ENCODE results near the gene KLHL25.

Gene KLHL25

DNA sequence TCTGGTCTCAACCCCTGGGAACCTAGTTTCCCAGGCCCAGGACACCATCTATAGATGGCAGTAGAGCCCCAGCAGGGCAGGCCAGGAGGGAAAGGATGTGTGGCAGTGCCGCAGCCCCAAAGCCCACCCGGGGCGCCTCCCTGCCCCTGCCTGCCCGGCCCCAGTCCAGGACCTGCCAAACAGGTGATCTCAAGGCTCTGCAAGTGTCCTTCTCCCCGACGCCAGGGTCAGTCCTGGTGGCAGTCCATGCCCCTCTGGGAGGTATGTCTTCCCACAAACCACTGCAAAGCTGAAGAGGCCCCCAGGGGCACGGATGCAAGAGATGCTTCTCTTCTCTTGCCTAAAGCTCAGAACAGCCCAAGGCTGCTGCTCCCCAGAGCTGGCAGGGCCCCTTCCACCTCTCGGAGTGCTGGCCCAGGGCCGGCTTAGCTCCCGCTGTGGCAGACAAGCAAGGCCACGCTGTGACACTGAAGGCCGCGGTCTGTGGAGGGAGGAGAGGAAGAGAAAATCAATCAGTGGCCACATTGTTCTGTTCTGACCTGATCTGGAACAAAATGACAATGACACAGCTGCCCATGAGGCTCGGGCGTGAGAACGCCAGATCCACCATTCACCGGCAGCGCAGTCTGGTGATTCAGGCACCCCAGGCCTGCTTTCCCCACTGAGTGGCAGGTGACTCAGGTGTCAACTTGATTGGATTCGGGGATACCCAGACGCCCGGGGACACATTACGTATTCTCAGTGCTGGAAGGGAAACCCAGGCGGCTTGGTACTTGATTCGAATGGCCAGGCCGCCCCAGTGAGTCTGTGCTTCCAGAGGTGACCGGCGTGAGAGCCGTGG, 34.0 kb downstream of the KLHL25 start:
- DNase-seq (ENCODE audit: low read depth in 2 of 2) = no peak

DNA sequence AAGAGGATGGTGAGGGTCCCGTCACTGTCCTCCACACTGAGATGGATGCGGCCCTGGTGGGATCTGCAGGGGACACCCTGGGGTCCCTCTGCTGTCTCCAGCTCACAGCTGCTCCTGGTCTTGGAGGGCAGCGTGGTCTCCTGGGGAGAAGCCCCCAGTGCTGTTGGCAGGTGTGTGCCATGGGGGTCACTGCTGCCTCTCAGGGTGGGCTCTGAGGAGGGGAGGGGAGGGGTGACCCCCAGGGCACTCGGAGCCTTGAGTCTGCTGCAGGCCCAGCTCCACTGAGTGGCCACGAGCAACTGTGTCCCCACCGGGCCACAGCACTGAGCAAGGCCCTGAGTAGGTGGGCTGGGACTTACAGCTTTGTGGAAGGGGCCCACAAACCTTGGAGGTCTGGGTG, 34.7 kb downstream of the KLHL25 start:
- DNase-seq (ENCODE audit: low read depth in 2 of 2) = no peak

DNA sequence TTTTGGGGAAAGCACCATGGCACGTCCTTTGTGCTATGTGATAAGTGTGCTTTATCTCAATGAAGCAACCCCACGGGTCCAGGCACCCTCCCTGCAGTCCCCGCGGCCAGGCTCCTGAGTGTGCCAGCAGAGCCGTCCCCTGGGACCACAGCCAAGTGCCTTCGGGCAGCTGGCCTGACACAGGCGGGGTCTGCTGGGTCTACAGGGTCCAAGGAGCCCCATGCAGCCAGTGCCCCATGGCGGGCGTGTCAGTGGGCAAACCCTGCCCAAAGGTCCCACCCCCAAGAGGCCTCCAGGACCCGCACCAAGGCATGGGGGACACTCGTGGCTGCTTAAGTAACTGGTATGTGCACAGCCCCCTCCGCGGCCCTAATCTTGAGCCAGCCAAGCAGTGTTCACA, 35.3 kb downstream of the KLHL25 start:
- no peak for DNase-seq (ENCODE audit: low read depth in 2 of 2)

DNA sequence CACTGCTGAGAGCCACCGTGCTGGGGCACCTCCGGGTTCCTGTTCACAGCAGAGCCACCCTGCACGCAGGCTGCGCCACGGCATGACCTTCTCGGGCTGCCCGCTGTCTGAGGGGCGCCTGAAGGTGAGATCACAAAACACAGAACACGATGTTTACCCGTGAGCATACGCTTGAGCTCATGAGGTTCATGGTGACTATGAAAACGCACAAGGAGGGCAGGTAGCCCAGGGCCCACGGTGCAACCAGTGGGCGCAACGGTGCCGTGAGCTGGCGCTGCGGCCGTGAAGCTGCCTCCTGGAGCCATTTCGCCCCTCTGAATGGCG, 36.1 kb downstream of the KLHL25 start:
- DNase-seq (ENCODE audit: low read depth in 2 of 2) = no peak

DNA sequence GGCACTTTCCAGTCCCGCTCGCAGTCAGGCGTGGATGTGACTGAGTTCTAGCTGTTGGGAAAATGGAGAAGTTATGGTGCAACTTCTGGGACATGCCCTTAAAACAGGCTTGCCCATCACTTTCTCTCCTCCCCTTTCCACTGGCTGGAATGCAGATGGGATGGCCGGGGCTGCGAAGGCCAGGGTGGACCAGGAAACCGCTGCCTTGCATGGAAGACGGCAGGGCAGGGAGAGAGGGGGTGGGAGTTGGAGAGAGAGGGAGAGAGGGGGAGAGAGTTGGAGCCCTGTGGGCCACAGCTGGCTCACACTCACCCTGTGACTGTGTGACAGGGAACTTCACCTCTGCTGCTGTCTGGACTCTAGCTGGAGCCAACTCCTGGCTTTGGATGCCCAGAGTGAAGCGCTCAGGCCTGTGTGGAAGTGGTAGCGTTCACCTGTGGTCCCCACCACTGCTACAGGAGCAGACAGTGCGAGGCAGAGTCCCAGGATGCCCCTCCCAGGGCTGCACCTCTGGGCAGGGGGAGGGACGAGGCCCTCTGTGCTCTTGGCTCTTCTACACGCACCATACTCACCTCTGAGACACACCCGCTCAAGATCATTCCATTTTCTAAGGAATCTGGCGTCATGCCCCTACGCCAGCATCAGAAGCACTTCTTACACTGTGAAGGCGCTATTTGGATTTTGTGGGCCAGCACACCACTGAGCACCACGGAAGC, 36.6 kb downstream of the KLHL25 start:
- no peak for DNase-seq (ENCODE audit: low read depth in 2 of 2)

DNA sequence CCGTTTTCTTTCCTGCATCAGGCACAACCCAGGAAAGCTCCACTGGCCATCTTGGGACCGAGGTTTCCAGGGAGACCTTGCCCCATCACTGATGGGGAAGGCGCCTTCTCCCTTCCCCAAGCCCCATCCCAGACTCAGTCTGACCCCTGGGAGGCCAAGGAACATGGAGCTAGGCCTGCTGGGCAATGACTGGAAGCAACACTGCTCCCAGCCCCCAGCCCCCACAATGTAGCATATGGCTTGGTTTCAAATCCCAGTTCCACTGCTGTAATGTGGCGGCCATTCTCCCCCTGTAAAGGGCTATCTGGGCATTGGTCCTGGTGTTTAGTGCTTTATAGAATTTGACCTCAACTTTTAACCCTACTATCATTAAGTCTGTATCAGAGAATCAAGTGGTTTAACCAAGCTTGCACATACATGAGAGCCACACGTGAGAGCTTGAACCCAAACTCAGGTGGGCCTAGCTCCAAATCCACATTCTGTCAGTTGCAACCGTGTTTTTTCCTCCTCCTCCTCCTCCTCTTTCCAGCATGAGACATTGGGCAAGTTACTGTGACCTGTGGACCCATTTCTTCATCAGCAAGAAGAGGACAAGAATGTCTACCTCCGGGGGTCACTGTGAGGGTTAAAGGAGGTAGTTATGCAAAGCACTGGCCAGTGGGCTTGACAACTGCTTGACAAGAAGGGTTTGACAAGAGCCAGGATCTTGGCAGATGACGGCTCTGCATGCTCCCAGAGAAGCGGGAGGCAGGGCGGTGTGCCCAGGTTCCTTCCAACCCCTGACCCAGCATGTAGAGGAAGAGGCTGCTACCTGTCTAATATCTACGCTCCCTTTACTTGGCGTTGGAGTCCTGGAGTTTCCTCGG, 37.4 kb downstream of the KLHL25 start:
- DNase-seq (ENCODE audit: low read depth in 2 of 2) = no peak

DNA sequence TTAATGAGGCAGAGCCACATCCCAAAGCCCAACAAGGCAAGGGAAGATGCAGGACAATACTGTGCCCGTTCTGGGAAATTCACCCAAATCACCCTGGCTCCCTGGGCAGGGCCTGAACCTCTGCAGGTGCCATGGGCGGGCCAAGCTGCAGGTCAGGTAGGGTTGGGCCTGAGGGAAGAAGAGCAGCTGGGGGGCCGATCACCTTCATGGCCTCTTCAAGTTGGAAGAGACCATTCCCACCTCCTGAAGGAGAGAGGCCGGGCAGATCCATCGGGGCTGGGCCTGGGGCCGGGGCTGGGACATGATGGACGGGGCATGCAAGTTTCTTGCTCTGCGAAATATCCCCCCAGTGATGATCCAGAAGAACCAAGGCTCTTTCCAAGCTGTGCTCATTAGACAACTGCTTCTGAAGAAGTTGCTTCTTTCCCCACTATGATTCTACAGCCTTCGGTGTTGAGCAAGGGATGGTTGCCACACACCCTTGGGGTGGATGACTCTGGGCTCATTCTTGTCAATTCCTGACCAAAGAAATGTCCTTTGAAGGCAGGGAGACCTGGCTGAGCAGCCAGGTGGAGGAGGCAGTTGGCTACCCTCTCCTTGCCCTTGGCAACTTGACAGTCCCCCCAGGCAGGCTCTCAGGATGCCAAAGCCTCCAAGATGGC, 38.2 kb downstream of the KLHL25 start:
- no peak for DNase-seq (ENCODE audit: low read depth in 2 of 2)

DNA sequence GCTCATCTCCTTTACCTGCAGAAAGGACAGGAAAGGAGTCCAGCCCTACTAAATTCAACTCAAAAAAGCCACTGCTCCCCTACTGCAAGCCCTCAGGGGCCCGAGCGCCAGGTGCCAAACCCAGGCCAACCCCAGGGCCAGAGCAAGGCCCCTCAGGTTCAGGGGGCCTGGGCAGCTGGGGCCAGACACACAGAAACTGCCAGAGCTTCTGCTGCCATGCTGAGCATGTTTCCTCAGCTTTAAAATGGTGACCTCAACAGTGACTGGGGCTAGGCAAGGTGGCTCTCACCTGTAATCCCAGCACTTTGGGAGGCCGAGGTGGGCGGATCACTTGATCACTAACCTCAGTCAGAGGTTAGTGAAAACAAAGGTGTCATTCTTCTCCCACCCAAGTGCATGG, 38.8 kb downstream of the KLHL25 start:
- DNase-seq (ENCODE audit: low read depth in 2 of 2) = no peak

DNA sequence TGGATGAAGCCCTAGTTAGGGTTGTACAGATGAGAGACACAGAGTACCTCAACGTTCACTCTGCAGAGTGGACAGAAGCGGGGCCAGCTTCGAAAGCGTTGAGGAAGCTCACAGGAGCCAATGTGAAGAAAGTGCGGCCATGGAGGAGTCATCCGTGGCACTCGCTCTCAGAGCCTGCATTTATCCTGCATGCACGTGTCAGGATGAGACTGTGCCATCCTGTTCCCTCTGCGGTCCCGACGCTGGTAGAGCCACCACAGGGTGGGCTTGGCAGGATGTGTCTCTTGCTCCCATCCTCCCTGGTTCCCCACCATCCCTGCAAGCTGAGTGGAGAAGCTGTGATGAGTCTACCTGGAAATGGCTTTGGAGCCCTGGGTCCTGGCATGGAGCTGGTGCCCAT, 39.3 kb downstream of the KLHL25 start:
- DNase-seq (ENCODE audit: low read depth in 2 of 2) = no peak

DNA sequence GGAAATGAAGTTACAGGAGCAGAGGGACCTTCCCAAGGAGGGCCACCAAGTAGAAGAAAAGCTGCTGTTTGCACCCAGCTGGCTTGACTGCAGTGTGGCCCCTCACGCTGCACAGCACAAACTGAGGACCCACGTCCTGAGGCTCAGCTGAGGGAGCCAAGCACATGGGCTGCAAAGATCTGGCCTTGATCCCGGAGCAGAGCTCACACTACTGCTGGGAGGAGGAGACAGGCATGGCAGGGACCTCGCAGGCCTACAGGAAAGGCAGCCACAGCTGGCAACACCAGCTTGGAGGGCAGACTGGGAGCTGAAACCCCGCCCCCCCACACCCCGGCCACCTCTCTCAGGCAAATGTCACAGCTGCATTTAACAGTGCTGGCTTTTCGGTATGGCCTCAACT, 39.7 kb downstream of the KLHL25 start:
- DNase-seq (ENCODE audit: low read depth in 2 of 2) = no peak

DNA sequence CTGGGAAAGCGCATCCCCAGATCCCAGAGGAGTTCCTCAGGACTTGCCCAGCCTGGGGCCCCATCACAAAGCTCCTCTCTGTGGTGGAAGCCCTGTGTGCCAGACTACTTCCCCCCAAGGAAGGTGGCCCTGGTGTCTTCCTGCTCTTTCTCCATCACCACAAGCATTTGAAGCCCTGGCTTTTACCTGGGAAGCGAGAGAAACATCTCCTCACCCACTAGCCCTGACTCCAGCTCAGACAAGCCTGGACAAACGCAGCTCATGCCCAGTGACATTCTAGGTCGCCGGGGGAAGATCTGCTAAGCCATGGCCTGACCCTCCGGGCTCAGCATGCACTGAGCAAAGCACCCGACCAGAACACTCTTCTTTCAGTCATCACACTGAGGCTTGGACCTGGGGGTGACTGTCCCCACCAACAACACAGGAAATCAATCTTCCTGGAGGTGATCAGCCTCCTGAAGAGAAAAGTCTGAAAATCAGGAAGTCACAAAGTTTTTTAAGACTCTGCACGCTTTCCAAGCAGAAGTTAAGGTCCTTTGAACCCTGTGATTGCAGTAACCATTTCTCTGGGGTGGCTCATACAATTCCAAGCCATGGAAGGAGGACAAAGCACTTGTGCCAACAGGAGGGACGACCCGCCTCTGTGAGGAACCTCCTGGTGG, 40.8 kb downstream of the KLHL25 start:
- DNase-seq (ENCODE audit: low read depth in 2 of 2) = no peak

DNA sequence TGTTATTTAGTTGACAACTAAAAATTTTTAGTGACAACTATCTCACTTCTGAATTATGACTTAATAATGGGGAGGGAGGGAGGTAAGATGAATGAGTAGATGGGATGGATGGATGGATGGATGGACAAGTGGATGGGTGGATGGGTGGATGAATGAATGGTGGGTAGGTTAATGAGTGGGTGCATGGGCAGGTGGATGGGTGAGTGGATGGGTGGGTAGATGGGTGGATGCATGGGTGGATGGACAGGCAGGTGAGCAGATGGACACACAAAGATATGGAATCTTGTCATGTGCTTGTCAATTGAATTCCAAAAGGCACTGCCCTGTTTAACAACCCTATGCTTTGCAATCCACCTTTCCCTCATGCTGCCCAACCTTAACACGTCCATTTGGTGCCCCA, 41.5 kb downstream of the KLHL25 start:
- no peak for DNase-seq (ENCODE audit: low read depth in 2 of 2)

DNA sequence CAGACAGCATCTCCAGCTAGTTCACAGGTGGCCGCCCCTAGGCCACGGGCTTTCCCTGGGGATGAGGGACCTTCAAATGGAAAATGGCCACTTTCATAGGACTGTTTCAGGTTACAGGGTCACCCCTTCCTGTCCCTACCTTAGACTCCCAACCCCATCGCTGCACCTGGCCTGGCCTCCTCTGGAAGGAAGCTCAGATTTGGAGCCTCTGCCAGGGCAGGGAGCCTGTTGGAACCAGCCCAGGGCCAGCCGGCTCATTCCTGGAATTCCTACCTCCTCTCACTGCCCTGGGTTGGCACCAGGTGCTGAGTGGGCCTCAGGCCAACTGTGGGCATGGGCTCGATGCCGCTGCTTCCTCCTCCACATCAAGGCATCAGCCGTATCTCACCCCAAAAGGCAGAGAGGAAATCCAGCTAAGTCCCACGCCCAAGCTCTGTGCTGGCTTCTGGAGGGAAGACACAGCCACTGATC, 42.2 kb downstream of the KLHL25 start:
- no peak for DNase-seq (ENCODE audit: low read depth in 2 of 2)

DNA sequence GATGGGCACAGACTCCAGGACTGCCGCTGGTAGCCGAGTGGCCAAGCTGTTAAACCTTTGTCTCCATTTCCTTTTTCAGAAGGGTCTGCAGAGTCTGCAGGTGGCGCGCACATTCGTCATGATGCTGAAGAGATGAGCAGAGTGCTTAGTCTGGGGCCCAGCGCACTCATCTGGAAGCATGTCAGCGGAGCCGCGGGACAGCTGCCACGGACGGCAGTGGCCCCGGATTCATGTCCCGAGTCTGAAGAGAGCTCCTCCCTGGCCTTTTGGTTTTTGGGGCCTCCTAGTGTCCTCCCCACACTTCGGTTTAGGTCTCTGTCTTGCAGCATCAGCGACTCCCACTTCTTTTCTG, 42.6 kb downstream of the KLHL25 start:
- no peak for DNase-seq (ENCODE audit: low read depth in 2 of 2)

DNA sequence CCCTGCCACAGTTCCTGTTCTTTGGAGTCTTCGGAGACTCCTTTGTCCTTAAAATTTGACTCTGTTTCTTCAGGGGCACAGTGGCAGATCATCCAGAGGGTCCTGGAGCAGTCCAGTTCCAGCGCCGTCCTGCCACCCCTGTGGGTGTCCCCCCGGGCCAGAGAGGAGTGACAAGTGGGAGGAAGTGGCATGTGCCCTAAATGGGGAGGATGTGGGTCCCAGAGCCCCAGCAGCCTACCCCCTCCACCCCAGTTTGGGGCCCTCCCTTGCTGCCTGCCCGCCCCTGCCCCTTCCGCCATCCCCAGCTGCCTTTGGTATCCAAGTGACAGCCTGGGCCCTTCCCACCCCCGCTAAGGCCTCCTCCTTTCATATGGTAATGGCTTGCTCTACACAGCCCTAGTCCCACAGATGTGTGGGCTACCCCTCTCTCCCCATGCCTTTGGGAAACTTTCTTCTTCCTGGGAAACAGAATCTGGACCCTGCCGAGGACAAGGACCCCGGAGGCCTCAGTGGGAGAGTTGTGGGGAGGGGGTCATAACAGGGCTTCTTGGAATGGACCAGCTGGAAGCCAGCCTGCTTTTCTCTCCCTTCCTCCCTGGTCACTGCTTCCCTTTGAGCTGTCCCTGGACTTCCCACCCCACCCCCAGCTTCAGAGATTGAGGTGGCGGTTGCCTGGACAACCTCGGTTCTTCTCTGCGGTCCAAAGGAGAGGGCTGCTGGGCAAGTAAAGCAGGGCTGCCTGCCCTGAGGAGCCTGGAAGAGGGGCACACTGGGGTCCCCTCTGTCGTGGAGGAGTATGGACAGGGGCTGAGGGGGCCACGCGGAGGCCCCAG, 43.2 kb downstream of the KLHL25 start:
- DNase-seq (ENCODE audit: low read depth in 2 of 2) = no peak

DNA sequence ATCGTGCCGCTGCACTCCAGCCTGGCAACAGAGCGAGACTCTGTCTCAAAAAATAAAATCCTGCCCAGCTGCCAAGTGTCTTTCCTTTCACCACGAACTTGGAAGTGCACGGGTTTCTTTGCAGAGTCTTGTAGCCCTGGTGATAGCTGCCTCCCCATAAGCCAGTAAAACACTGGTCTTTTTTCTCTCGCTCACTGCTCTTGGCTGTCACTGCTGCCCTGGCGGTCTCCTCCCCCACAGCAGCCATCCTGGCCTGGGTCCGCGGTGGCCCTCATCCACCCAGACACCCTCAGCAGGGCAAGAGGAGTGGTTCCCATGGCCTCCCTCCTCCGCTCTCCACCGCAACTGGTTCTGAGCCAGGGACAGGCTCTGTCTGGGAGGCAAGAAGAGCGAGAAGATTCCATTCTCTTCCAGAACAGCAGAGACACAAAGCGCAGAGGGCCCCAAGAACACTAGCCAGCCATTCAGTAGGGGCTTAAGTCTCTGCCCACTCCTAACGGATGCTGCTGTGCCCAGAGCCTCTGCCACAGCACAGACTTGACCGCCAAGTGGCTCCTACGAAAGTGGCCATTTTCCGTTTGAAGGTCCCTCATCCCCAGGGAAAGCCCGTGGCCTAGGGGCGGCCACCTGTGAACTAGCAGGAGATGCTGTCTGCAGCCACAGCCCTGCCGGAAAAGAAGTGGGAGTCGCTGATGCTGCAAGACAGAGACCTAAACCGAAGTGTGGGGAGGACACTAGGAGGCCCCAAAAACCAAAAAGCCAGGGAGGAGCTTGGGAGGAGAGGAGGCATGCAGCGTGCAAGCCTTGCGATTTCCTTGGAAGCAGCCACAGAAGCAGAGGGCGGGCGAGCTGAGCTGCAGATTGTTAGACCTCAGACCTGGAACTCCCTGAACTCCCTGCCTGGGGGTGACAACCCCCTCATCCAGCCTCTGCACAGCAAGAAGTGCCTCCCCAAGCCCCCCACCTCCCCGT, 44.1 kb downstream of the KLHL25 start:
- DNase-seq (ENCODE audit: low read depth in 2 of 2) = no peak

DNA sequence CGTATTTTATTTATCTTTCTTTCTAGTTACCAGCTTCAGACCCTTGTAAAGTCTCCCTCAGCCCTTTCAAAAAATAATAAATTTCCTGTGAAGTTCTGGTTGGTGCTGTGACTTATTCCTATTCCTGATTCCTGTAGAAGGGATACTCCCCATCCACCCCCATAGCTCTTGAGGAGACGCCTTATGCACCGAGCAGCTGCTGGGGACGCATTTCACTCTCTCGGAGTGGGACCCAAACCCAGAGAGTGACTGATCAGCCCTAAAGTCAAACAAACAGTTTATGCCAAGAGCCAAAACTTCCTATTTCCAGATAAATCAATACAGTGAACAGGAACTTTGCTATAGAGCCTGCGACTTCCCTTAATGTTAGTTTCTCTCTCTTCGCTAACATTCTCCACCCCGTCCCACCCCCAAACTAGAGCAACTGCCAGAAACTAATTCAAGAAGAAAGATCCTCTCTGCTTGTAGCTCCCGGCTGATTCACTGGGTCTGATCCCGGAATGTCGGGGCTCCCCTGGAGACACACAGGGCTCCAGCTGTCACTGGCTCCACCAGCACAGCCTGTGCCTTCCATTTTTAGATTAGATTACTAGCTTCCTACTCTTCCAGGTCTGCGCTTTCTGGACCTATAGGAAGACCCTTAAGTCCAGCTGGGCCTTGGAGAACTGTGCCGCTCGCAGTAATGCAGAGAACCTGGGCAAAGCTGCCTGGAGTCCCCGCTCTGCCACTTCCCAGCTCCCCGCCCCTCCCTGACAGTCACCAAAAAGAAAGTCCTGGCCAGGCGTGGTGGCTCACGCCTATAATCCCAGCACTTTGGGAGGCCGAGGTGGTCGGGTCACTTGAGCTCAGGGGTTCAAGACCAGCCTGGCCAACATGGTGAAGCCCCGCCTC, 45.2 kb downstream of the KLHL25 start:
- no peak for DNase-seq (ENCODE audit: low read depth in 2 of 2)

DNA sequence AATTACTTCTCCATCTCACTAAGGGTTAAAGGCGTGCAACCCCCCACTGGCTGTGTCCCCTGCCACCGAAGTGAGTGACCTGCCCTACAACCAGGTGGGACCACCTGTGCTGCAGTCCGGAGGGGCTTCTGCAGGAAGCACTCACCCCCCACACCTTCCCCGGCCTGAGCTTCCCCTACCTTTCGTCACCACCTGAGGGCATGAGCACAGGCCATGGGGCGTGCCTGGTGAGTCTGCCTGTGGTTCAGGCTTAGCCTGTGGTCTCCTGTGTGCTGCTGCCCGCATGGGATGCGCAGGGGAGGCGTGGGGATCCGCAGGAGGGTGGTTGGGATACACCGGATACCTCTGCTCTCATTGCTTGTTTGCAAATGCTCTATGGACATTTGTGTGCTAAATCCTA, 46.0 kb downstream of the KLHL25 start:
- no peak for DNase-seq (ENCODE audit: low read depth in 2 of 2)

Data from stimulated activated CD8-positive, alpha-beta memory T cell treated with anti-CD3 and anti-CD28 coated beads, Interleukin-2, amount 100 ng/mL, for 48 hours (primary cell).